Nephron progenitor cell (in vitro differentiated cells): Measurements from ENCODE around the gene CAMSAP2.

Experiments
- DNase-seq: peaks from one replicate; pipeline ENCODE4 v3.0.0; 2021
- H3K27ac Mint-ChIP-seq: 2 replicates; pipeline ENCODE4 v1.8.0; 2021; ENCODE audit warnings: mild to moderate bottlenecking, moderate library complexity, mixed read lengths
- H3K27me3 Mint-ChIP-seq: 2 replicates; pipeline ENCODE4 v1.8.0; 2021; ENCODE audit warnings: mild to moderate bottlenecking, low read depth, mixed read lengths; ENCODE audit not compliant: poor library complexity
- H3K36me3 Mint-ChIP-seq: 2 replicates; pipeline ENCODE4 v1.8.0; 2021; ENCODE audit warnings: low read depth, mixed read lengths
- H3K4me1 Mint-ChIP-seq: 2 replicates; pipeline ENCODE4 v1.8.0; 2021; ENCODE audit warnings: mixed read lengths
- H3K4me3 Mint-ChIP-seq: 2 replicates; pipeline ENCODE4 v1.8.0; 2021; ENCODE audit warnings: mild to moderate bottlenecking, moderate library complexity, mixed read lengths
- H3K9me3 Mint-ChIP-seq: 2 replicates; pipeline ENCODE4 v1.8.0; 2021; ENCODE audit warnings: mild to moderate bottlenecking, moderate library complexity, mixed read lengths
- CTCF ChIP-seq: fragments of 200-600 bp; sonication (generic); IDR thresholded peaks from 2 replicates; pipeline ENCODE4 v1.5.0; 2021; ENCODE audit warnings: antibody characterized with exemption

The CAMSAP2 gene

GRCh38 chr1:200897259-200897658 is 158.6 kb downstream of the CAMSAP2 start:
- Mint-ChIP-seq H3K36me3 (peaks cover 33% of the 10 kb centered on the region), H3K9me3 (no peaks in the 10 kb centered on the region), H3K27ac (no peak overlapping the region), H3K4me3 (peak overlapping the region; percentile 25), H3K4me1 (peaks cover 69% of the 10 kb centered on the region), H3K27me3 (peaks cover 4% of the 10 kb centered on the region)
- no peak for TF ChIP-seq CTCF
- DNase-seq, result no peak

DNA sequence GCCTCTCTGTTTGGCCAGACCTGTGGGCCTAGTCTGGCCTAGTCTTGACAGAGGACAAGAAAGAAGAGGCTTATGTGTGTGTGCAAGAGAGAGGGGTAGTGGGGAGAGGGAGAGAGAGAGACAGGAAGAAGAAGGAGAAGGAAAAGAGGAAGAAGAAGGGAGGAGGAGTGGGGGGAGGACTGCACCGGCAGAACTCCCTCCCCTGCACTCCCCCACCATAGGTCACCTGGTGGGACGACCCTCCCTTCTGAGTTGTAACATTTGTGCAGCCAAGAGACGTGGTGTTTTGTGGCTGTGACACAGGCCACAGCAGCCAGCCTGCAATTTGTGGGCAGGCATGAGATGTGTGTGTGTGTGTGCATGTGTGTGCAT is 160.3 kb downstream of the CAMSAP2 start:
- TF ChIP-seq CTCF, result no peak
- Mint-ChIP-seq H3K9me3 (no peaks in the 10 kb centered on the region), H3K4me1 (peaks cover 52% of the 10 kb centered on the region), H3K4me3 (no peak overlapping the region), H3K27ac (peak overlapping the region; percentile 32), H3K27me3 (peaks cover 4% of the 10 kb centered on the region), H3K36me3 (peaks cover 42% of the 10 kb centered on the region)
- DNase-seq, result no peak

DNA sequence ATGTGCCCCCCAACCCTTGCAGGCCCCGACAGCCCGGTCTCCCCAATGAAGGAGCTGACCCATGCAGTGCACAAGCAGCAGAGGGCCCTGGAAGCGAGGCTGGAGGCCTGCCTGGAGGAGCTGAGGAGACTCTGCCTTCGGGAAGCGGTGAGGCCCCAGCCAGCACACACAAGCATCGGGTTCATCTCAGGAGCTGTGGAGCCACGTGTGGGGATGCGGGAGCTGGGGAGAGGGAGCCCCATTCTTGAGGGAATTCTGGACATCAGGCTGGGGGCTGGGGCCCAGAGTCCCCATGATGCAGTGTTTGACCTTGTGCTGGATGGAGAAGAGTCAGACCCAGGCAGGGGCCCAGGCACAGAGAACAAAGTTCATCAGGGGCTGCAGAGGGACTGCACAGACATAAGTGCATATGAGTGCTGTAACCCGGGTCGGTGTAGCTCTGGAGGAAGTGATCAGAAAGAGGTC is 160.8 kb downstream of the CAMSAP2 start:
- Mint-ChIP-seq H3K27me3 (peaks cover 4% of the 10 kb centered on the region), H3K4me3 (no peak overlapping the region), H3K4me1 (peaks cover 47% of the 10 kb centered on the region), H3K36me3 (peaks cover 42% of the 10 kb centered on the region), H3K9me3 (no peaks in the 10 kb centered on the region), H3K27ac (peak overlapping the region; percentile 16)
- DNase-seq, result no peak
- no peak for TF ChIP-seq CTCF

DNA sequence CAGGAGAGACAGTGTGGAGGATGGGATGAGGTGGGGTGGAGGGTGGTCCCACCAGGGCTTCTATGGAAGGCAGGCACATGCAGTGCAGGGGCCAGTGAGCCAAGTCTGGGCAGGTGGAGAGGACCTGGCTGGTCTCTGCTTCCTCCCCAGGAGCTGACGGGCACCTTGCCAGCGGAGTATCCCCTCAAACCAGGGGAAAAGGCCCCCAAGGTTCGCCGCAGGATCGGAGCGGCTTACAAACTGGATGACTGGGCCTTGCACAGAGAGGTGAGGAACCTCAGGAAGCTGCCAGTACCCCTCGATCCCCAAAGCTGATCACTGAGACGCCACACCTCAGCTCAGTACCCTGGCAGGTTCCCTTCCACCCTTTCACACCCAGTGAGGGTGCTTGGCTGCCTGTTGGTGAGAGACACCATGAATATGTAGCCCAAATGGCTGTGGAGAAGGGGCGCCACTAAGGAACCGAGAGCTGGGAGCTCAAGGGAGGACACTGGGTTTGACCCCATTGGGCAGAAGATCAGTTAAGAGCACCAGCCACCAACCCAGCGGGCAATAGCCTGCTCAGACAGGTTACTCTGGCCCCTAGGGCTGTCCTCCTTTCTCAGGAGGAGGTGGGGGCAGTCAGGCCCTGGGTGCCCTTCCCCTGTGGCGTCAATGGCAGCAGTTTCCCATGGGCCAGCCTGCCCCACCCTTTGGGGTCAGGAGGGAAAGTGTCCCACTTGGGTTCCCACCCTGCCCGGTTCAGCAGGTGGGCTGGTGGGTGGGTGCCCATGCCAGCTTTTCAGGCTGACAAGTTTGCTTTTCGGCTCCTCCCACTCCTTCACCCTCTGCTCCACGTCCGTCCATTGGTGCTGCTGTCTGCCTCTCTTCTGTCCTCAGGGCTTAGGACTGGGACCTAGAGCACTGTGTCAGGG is 161.5 kb downstream of the CAMSAP2 start:
- TF ChIP-seq CTCF, result no peak
- peak overlapping the region; percentile 16 for H3K27ac Mint-ChIP-seq
- peaks cover 42% of the 10 kb centered on the region for H3K36me3 Mint-ChIP-seq
- H3K9me3 Mint-ChIP-seq, result no peaks in the 10 kb centered on the region
- DNase-seq, result no peak
- peaks cover 4% of the 10 kb centered on the region for H3K27me3 Mint-ChIP-seq
- H3K4me1 Mint-ChIP-seq, result peaks cover 40% of the 10 kb centered on the region
- no peak overlapping the region for H3K4me3 Mint-ChIP-seq

- Mint-ChIP-seq H3K27ac (no peak overlapping the region), H3K9me3 (no peaks in the 10 kb centered on the region), H3K4me3 (no peak overlapping the region), H3K27me3 (peaks cover 4% of the 10 kb centered on the region), H3K36me3 (peaks cover 42% of the 10 kb centered on the region), H3K4me1 (peaks cover 33% of the 10 kb centered on the region)
- TF ChIP-seq CTCF, result no peak
- no peak for DNase-seq
These were observed 162.2 kb downstream of the CAMSAP2 start for GRCh38 chr1:200900877-200901276.

DNA sequence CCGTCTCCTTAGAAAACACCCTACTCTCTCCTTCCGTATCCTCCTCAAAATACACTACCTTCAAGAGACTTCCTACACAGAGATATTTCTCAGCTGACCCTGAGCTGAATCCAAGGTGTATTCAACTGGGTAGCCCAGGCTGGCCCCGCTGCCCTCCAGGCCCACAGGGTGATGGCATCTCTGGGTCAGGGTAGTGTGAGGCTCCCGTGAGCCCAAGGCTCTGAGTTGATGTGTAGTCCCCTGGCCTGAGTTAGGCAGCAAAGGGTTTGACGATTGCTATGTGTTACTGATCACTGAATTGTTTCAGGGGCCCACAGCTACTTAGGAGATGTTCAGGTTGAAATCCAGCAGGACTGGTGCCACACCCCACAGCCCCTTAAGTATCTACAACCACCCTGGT is 162.7 kb downstream of the CAMSAP2 start:
- H3K4me1 Mint-ChIP-seq, result peaks cover 28% of the 10 kb centered on the region
- no peak for TF ChIP-seq CTCF
- H3K4me3 Mint-ChIP-seq, result no peak overlapping the region
- no peak overlapping the region for H3K27ac Mint-ChIP-seq
- H3K9me3 Mint-ChIP-seq, result no peaks in the 10 kb centered on the region
- DNase-seq, result no peak
- H3K27me3 Mint-ChIP-seq, result peaks cover 4% of the 10 kb centered on the region
- peaks cover 43% of the 10 kb centered on the region for H3K36me3 Mint-ChIP-seq
